Peyer's patch (tissue), 4 donors: Measurements from ENCODE around the gene TMEM239.

Experiments used
- CTCF ChIP-seq, 6 experiments: fragments of 450-650 bp in 4 of 6; fragments of 200-600 bp in 2 of 6; sonication (generic) in 1 of 6; IDR thresholded peaks; one replicate each; pipeline ENCODE4 v1.5.1; 2017 to 2019; ENCODE audit warnings: antibody characterized with exemption in 6 of 6, mild to moderate bottlenecking in 3 of 6, moderate library complexity in 1 of 6
- POLR2A ChIP-seq, 2 donors: fragments of 450-650 bp; IDR thresholded peaks; one replicate each; pipeline ENCODE4 v1.5.1; 2017; ENCODE audit warnings: antibody characterized with exemption in 2 of 2, mild to moderate bottlenecking in 2 of 2, moderate library complexity in 2 of 2

- TF ChIP-seq CTCF (IDR thresholded peaks at IDR 0.05), result no peak
- TF ChIP-seq POLR2A (IDR thresholded peaks at IDR 0.05), result no peak
These were observed 47.5 kb upstream of the TMEM239 start for GRCh38 chr20:2768632-2769015.
